B cell (primary cell): Measurements from ENCODE around the gene ZNF22. TPM values are rescaled to one million over a fixed set of nuclear protein-coding genes. Genes with fewer than 3 reads are reported as not detected.

Experiments used
- ATAC-seq: fragments of 200-7000 bp; cut with Tn5 transposase; one replicate; pipeline ENCODE4 v1.10.0; 2021; ENCODE audit warnings: low read depth, mild to moderate bottlenecking, moderate number of reproducible peaks, moderate library complexity
- CTCF ChIA-PET: fragments of 350-600 bp; sonication (Branson Sonifier 250); formaldehyde crosslinking; loops from one replicate; lab custom pipeline; 2021; ENCODE audit warnings: antibody characterized with exemption, inconsistent platforms; lab: Charles Lee
- POLR2A ChIA-PET: fragments of 350-600 bp; sonication (Branson Sonifier 250); formaldehyde crosslinking; loops from one replicate; lab custom pipeline; 2021; ENCODE audit warnings: antibody characterized with exemption; lab: Charles Lee
- DNase-seq: peaks from one replicate; pipeline ENCODE4 v3.0.0; 2013
- H2AFZ ChIP-seq: 2 replicates; pipeline ENCODE4 v1.6.1; 2012; ENCODE audit warnings: mild to moderate bottlenecking, low read depth, low read length; ENCODE audit not compliant: insufficient read depth, poor library complexity, severe bottlenecking
- H3K27ac ChIP-seq, 2 donors: 1 replicate in 1 of 2; 2 replicates in 1 of 2; pipeline ENCODE4 v1.5.1; 2012 to 2013; ENCODE audit warnings: low read length in 2 of 2, mild to moderate bottlenecking in 2 of 2, moderate library complexity in 1 of 2
- H3K27me3 ChIP-seq, 4 experiments: fragments of 200-600 bp in 1 of 4; sonication (generic) in 1 of 4; replicated peaks in 1 of 4; 1 replicate in 2 of 4; 2 replicates in 2 of 4; pipeline versions ENCODE4 v1.6.1 to v1.7.0; 2013 to 2016; ENCODE audit warnings: low read length in 3 of 4, mild to moderate bottlenecking in 2 of 4, mixed read lengths in 1 of 4, moderate library complexity in 1 of 4; ENCODE audit not compliant: insufficient read depth in 4 of 4, control insufficient read depth in 3 of 4; ENCODE audit errors: control extremely low read depth in 1 of 4
- H3K36me3 ChIP-seq, 2 experiments: replicated peaks in 1 of 2; 1 replicate in 1 of 2; 2 replicates in 1 of 2; pipeline versions ENCODE4 v1.6.1 to v1.7.1; 2013; ENCODE audit warnings: low read length in 1 of 2; ENCODE audit not compliant: insufficient read depth in 2 of 2, control insufficient read depth in 1 of 2; ENCODE audit errors: control extremely low read depth in 1 of 2, extremely low read depth in 1 of 2
- H3K4me1 ChIP-seq, 2 donors: fragments of 200-600 bp in 1 of 2; sonication (generic) in 1 of 2; 1 replicate in 1 of 2; 2 replicates in 1 of 2; pipeline versions ENCODE4 v1.5.1 to v1.6.1; 2013 to 2017; ENCODE audit warnings: low read length in 2 of 2; ENCODE audit not compliant: control insufficient read depth in 2 of 2, insufficient read depth in 2 of 2
- H3K4me2 ChIP-seq: replicated peaks from 2 replicates; pipeline ENCODE3; 2012; ENCODE audit warnings: mild to moderate bottlenecking, low read depth, low read length; ENCODE audit not compliant: poor library complexity, severe bottlenecking
- H3K4me3 ChIP-seq, 5 experiments: fragments of 200-600 bp in 1 of 5; sonication (generic) in 1 of 5; 1 replicate in 3 of 5; 2 replicates in 2 of 5; pipeline versions ENCODE4 v1.5.1 to v1.7.0; 2011 to 2016; ENCODE audit warnings: low read length in 4 of 5, mild to moderate bottlenecking in 4 of 5, low read depth in 2 of 5, control low read depth in 1 of 5, moderate library complexity in 1 of 5; ENCODE audit not compliant: insufficient read depth in 1 of 5; ENCODE audit errors: control extremely low read depth in 1 of 5, extremely low read depth in 1 of 5
- H3K79me2 ChIP-seq: fragments of 200-600 bp; sonication (generic); one replicate; pipeline ENCODE4 v1.6.0; 2016; ENCODE audit warnings: low read length; ENCODE audit not compliant: control insufficient read depth, insufficient read depth
- H3K9ac ChIP-seq: fragments of 200-600 bp; sonication (generic); 2 replicates; pipeline ENCODE4 v1.6.1; 2017; ENCODE audit warnings: mild to moderate bottlenecking, low read length, moderate library complexity
- H3K9me3 ChIP-seq, 3 donors: one replicate each; pipeline versions ENCODE4 v1.6.1 to v1.7.1; 2013; ENCODE audit warnings: low read length in 2 of 3; ENCODE audit not compliant: control insufficient read depth in 2 of 3, insufficient read depth in 1 of 3; ENCODE audit errors: control extremely low read depth in 1 of 3
- H4K20me1 ChIP-seq: 2 replicates; pipeline ENCODE4 v1.6.0; 2012; ENCODE audit warnings: mild to moderate bottlenecking, low read length; ENCODE audit not compliant: insufficient read depth, control insufficient read depth, poor library complexity, severe bottlenecking
- H3K27ac Mint-ChIP-seq: one replicate; pipeline ENCODE4 v1.8.0; 2021; ENCODE audit warnings: mixed read lengths
- H3K27me3 Mint-ChIP-seq: one replicate; pipeline ENCODE4 v1.8.0; 2021; ENCODE audit warnings: mixed read lengths
- H3K4me1 Mint-ChIP-seq: one replicate; pipeline ENCODE4 v1.8.0; 2021; ENCODE audit warnings: mixed read lengths
- H3K4me3 Mint-ChIP-seq: one replicate; pipeline ENCODE4 v1.8.0; 2021; ENCODE audit warnings: mixed read lengths
- H3K9me3 Mint-ChIP-seq: one replicate; pipeline ENCODE4 v1.8.0; 2022; ENCODE audit warnings: mixed read lengths; ENCODE audit not compliant: insufficient read depth
- EZH2 ChIP-seq: IDR thresholded peaks from 2 replicates; pipeline ENCODE4 v1.6.1; 2012; ENCODE audit warnings: borderline replicate concordance, low read depth, mild to moderate bottlenecking, moderate library complexity, low read length; ENCODE audit not compliant: insufficient read depth, poor library complexity, severe bottlenecking
- WGBS: methylation state at CpG from one replicate; pipeline ENCODE4 v1.1.5; 2013; ENCODE audit warnings: missing lambda C conversion rate; ENCODE audit not compliant: insufficient coverage; 5-methylcytosine and 5-hydroxymethylcytosine counted together
- intact Hi-C: fragments of 100-400 bp; cut with micrococcal nuclease; formaldehyde crosslinking; loops from one replicate; pipeline ENCODE4 v1.10.0; 2022
- polyA plus RNA-seq: library from polyadenylated mRNA; depleted of rRNA; stranded (reverse); fragments of >200 nt; gene quantifications from 2 replicates; pipeline ENCODE4 v1.2.3, GENCODE V29; 2012
- total RNA-seq, 2 donors: library from RNA; stranded (reverse); fragments of 120-200 nt in 1 of 2; gene quantifications; 1 replicate in 1 of 2; 2 replicates in 1 of 2; pipeline versions ENCODE4 v1.2.3 to v1.2.4, GENCODE V29; 2013 to 2022
- TF ChIP-seq, protein P1 (sequence below): fragments of 200-600 bp; IDR thresholded peaks from one replicate; pipeline ENCODE4 v1.8.0; 2022; ENCODE audit warnings: antibody characterized with exemption, mild to moderate bottlenecking

The ZNF22 gene
- total and polyA plus RNA-seq, 2 donors (not counting 1 experiment from before 2014, with no cell fraction given), result 7.7 to 31.4 TPM

- WGBS, result 94% methylated on average over 7 of the region's 7 CpGs
- no peaks in the 10 kb centered on the region for H3K9me3 ChIP-seq
- H3K4me2 ChIP-seq, result peak overlapping the region; percentile 94
- intact Hi-C loops, result no loop called here
- ChIA-PET CTCF (no interaction called here), POLR2A (no interaction called here)
- H3K79me2 ChIP-seq, result peaks cover 23% of the 10 kb centered on the region
- H2AFZ ChIP-seq, result no peak overlapping the region
- no peak overlapping the region for H3K27ac ChIP-seq
- no peak overlapping the region for H3K9ac ChIP-seq
- DNase-seq (no peak), ATAC-seq (no peak)
- H3K27me3 ChIP-seq, result peaks cover 0 to 2% (median 0%) of the 10 kb centered on the region in 4 experiments
- no peaks in the 10 kb centered on the region for H3K27me3 Mint-ChIP-seq
- H3K4me3 Mint-ChIP-seq, result peak overlapping the region; percentile 91
- H3K4me3 ChIP-seq, result no peak overlapping the region
- H3K9me3 Mint-ChIP-seq, result no peaks in the 10 kb centered on the region
- H3K27ac Mint-ChIP-seq, result peak overlapping the region; percentile 26
- no peak for TF ChIP-seq EZH2
- TF ChIP-seq, protein P1, sequence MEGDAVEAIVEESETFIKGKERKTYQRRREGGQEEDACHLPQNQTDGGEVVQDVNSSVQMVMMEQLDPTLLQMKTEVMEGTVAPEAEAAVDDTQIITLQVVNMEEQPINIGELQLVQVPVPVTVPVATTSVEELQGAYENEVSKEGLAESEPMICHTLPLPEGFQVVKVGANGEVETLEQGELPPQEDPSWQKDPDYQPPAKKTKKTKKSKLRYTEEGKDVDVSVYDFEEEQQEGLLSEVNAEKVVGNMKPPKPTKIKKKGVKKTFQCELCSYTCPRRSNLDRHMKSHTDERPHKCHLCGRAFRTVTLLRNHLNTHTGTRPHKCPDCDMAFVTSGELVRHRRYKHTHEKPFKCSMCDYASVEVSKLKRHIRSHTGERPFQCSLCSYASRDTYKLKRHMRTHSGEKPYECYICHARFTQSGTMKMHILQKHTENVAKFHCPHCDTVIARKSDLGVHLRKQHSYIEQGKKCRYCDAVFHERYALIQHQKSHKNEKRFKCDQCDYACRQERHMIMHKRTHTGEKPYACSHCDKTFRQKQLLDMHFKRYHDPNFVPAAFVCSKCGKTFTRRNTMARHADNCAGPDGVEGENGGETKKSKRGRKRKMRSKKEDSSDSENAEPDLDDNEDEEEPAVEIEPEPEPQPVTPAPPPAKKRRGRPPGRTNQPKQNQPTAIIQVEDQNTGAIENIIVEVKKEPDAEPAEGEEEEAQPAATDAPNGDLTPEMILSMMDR, result no peak
- H3K4me1 ChIP-seq, result peaks cover 36 to 57% of the 10 kb centered on the region in 2 donors
- H3K4me1 Mint-ChIP-seq, result peaks cover 57% of the 10 kb centered on the region
- no peaks in the 10 kb centered on the region for H4K20me1 ChIP-seq
- H3K36me3 ChIP-seq, result no peaks in the 10 kb centered on the region
Observed at GRCh38 chr10:44960482-44961229, 40.1 kb upstream of the ZNF22 start.

GRCh38 chr10:44961230-44961571 lies 39.5 kb upstream of the ZNF22 start:
- Histone ChIP-seq H4K20me1 (no peaks in the 10 kb centered on the region), H3K4me1 (peaks cover 41 to 63% of the 10 kb centered on the region in 2 donors), H3K79me2 (peaks cover 23% of the 10 kb centered on the region), H3K9me3 (no peaks in the 10 kb centered on the region), H3K9ac (no peak overlapping the region), H3K27ac (no peak overlapping the region), H3K27me3 (peaks cover 0 to 2% (median 0%) of the 10 kb centered on the region in 4 experiments), H2AFZ (no peak overlapping the region), H3K4me2 (no peak overlapping the region), H3K36me3 (no peaks in the 10 kb centered on the region), H3K4me3 (no peak overlapping the region)
- 65% methylated on average over 3 of the region's 4 CpGs for WGBS
- no peaks in the 10 kb centered on the region for H3K27me3 Mint-ChIP-seq
- H3K27ac Mint-ChIP-seq, result peak overlapping the region; percentile 26
- ChIA-PET POLR2A (no interaction called here), CTCF (interaction anchor here (3.5 kb wide), 1 partner anchor 28 kb away, joined by 23 read pairs; no protein-coding TSS in a partner anchor)
- peak overlapping the region; percentile 30 for H3K4me3 Mint-ChIP-seq
- H3K9me3 Mint-ChIP-seq, result no peaks in the 10 kb centered on the region
- TF ChIP-seq, protein P1, result no peak
- TF ChIP-seq EZH2, result no peak
- peaks cover 62% of the 10 kb centered on the region for H3K4me1 Mint-ChIP-seq
- DNase-seq, result no peak
- intact Hi-C loops, result no loop called here
- no peak for ATAC-seq
